Endothelial cell of umbilical vein (primary cell): ENCODE results near the gene KRTAP10-1. TPM values are rescaled to one million over a fixed set of nuclear protein-coding genes. Genes with fewer than 3 reads are reported as not detected.

Source experiments
- BruUV-seq: library from RNA; stranded (reverse); fragments of 400-500 nt; replicated peaks from 2 replicates; lab custom pipeline; 2021; lab: Mats Ljungman, UMichigan
- CTCF ChIA-PET: fragments of 300-600, 350-600 bp; sonication (Branson Sonifier 250); formaldehyde crosslinking; loops from one replicate; lab custom pipeline; 2021; ENCODE audit warnings: antibody characterized with exemption, inconsistent platforms; lab: Charles Lee
- POLR2A ChIA-PET: fragments of 300-600, 350-600 bp; sonication (Branson Sonifier 250); formaldehyde crosslinking; loops from one replicate; lab custom pipeline; 2021; ENCODE audit warnings: antibody characterized with exemption, inconsistent platforms; lab: Charles Lee
- DNase-seq: peaks from one replicate; pipeline ENCODE4 v3.0.0-alpha.2; 2011; ENCODE audit warnings: low read depth, low spot score
- FAIRE-seq: peaks from 2 replicates; lab custom pipeline; 2011; peaks lifted over from hg19 to GRCh38; lab: Jason Lieb, UNC
- H2AFZ ChIP-seq: 2 replicates; pipeline ENCODE4 v1.6.0; 2012; ENCODE audit warnings: low read depth, low read length, control low read depth, inconsistent platforms
- H3K27ac ChIP-seq: 2 replicates; pipeline ENCODE4 v1.5.1; 2011; ENCODE audit warnings: low read depth, mild to moderate bottlenecking, control low read depth, low read length, moderate library complexity; ENCODE audit not compliant: insufficient read depth
- H3K27me3 ChIP-seq, 2 experiments: 2 replicates each; pipeline versions ENCODE4 v1.6.0 to v1.6.1; 2011; ENCODE audit warnings: low read length in 2 of 2, mixed read lengths in 1 of 2; ENCODE audit not compliant: control insufficient read depth in 2 of 2, insufficient read depth in 2 of 2
- H3K36me3 ChIP-seq, 2 experiments: 2 replicates in 1 of 2; 3 replicates in 1 of 2; pipeline ENCODE4 v1.5.1; 2011; ENCODE audit warnings: low read length in 2 of 2, mild to moderate bottlenecking in 1 of 2, moderate library complexity in 1 of 2; ENCODE audit not compliant: control insufficient read depth in 2 of 2, insufficient read depth in 2 of 2; ENCODE audit errors: extremely low read depth in 1 of 2
- H3K4me1 ChIP-seq: 3 replicates; pipeline ENCODE4 v1.5.1; 2011; ENCODE audit warnings: mild to moderate bottlenecking, low read length; ENCODE audit not compliant: control insufficient read depth, insufficient read depth; ENCODE audit errors: extremely low read depth
- H3K4me2 ChIP-seq: 2 replicates; pipeline ENCODE4 v1.6.1; 2011; ENCODE audit warnings: low read length, control low read depth, mixed read lengths; ENCODE audit not compliant: insufficient read depth
- H3K4me3 ChIP-seq, 3 experiments: fragments of 200-600 bp in 1 of 3; sonication (generic), shearing (Covaris generic) in 1 of 3; replicated peaks in 1 of 3; 2 replicates each; pipeline ENCODE4 v1.5.1; 2011 to 2016; ENCODE audit warnings: control low read depth in 3 of 3, low read length in 3 of 3, mild to moderate bottlenecking in 2 of 3, inconsistent platforms in 1 of 3, low read depth in 1 of 3, moderate library complexity in 1 of 3; ENCODE audit not compliant: insufficient read depth in 1 of 3
- H3K79me2 ChIP-seq: 2 replicates; pipeline ENCODE4 v1.6.0; 2012; ENCODE audit warnings: low read length, inconsistent platforms; ENCODE audit not compliant: control insufficient read depth, insufficient read depth
- H3K9ac ChIP-seq: replicated peaks from 2 replicates; pipeline ENCODE3; 2011; ENCODE audit warnings: low read length, control low read depth; ENCODE audit not compliant: insufficient read depth; ENCODE audit errors: extremely low read depth
- H3K9me1 ChIP-seq: replicated peaks from 3 replicates; pipeline ENCODE4 v1.6.0; 2011; ENCODE audit warnings: mild to moderate bottlenecking, low read length; ENCODE audit not compliant: control insufficient read depth, insufficient read depth; ENCODE audit errors: extremely low read depth
- H3K9me3 ChIP-seq: replicated peaks from 2 replicates; pipeline ENCODE4 v1.5.1; 2012; ENCODE audit warnings: low read length, inconsistent platforms; ENCODE audit not compliant: control insufficient read depth, insufficient read depth
- H4K20me1 ChIP-seq: replicated peaks from 2 replicates; pipeline ENCODE3; 2011; ENCODE audit warnings: mild to moderate bottlenecking, low read length; ENCODE audit not compliant: control insufficient read depth, insufficient read depth; ENCODE audit errors: extremely low read depth
- CTCF ChIP-seq, 2 donors: IDR thresholded peaks; 1 replicate in 1 of 2; 2 replicates in 1 of 2; pipeline ENCODE4 v1.5.1; 2011; ENCODE audit warnings: low read length in 2 of 2, mild to moderate bottlenecking in 2 of 2, moderate library complexity in 2 of 2, control low read depth in 1 of 2, inconsistent platforms in 1 of 2, low read depth in 1 of 2; ENCODE audit not compliant: insufficient read depth in 1 of 2; ENCODE audit errors: extremely low read depth in 1 of 2
- EZH2 ChIP-seq: IDR thresholded peaks from 2 replicates; pipeline ENCODE4 v1.6.1; 2012; ENCODE audit warnings: borderline replicate concordance, low read depth, mild to moderate bottlenecking, moderate library complexity, low read length, inconsistent platforms; ENCODE audit not compliant: severe bottlenecking
- FOS ChIP-seq: IDR thresholded peaks from 2 replicates; pipeline ENCODE4 v1.6.1; 2011; ENCODE audit warnings: mild to moderate bottlenecking, low read length, moderate library complexity, borderline replicate concordance; ENCODE audit not compliant: insufficient read depth
- GATA2 ChIP-seq: IDR thresholded peaks from 2 replicates; pipeline ENCODE4 v1.7.0; 2011; ENCODE audit warnings: low read depth, mild to moderate bottlenecking, moderate library complexity, mixed read lengths, low read length; ENCODE audit not compliant: insufficient read length, insufficient read depth
- JUN ChIP-seq: IDR thresholded peaks from 2 replicates; pipeline ENCODE4 v1.6.1; 2011; ENCODE audit warnings: borderline replicate concordance, low read depth; ENCODE audit not compliant: insufficient read length, insufficient read depth
- MYC ChIP-seq: IDR thresholded peaks from one replicate; pipeline ENCODE4 v1.6.1; 2011; ENCODE audit warnings: mild to moderate bottlenecking, low read depth, low read length
- POLR2A ChIP-seq: IDR thresholded peaks from 2 replicates; pipeline ENCODE4 v1.6.1; 2012; ENCODE audit warnings: low read depth, mild to moderate bottlenecking, control low read depth, low read length
- POLR2AphosphoS5 ChIP-seq: IDR thresholded peaks from 2 replicates; pipeline ENCODE4 v1.6.1; 2012; ENCODE audit warnings: low read depth, mild to moderate bottlenecking, control low read depth, low read length, moderate library complexity; ENCODE audit not compliant: insufficient read depth
- dilution Hi-C: fragments of 300-500 bp; cut with MboI; formaldehyde crosslinking; loops from one replicate; pipeline ENCODE4 v1.15.0; 2019; ENCODE audit warnings: low sequenced_read_pairs; ENCODE audit not compliant: extremely low pct_ligation_motif_present
- intact Hi-C: fragments of 100-400 bp; cut with micrococcal nuclease; formaldehyde crosslinking; loops from one replicate; pipeline ENCODE4 v1.10.0; 2022
- polyA plus RNA-seq, 4 experiments: library from polyadenylated mRNA; depleted of rRNA in 3 of 4; stranded (reverse) in 3 of 4; unstranded in 1 of 4; fragments of >200 nt; gene quantifications; 2 replicates each; pipeline versions ENCODE4 v1.2.1 to v1.2.3, GENCODE V29; 2011 to 2012; ENCODE audit warnings: missing spikeins in 1 of 4
- total RNA-seq: library from RNA; stranded (reverse); gene quantifications from 2 replicates; pipeline ENCODE4 v1.2.3, GENCODE V29; 2021
- TF ChIP-seq, protein P1 (sequence below): IDR thresholded peaks from 2 replicates; pipeline ENCODE4 v1.6.1; 2011; ENCODE audit not compliant: insufficient read depth, insufficient read length

The KRTAP10-1 gene
- total and polyA plus RNA-seq, 2 donors (not counting 3 experiments of a cell fraction or from before 2014, with no cell fraction given): not detected

GRCh38 chr21:44569861-44570517 lies 30.0 kb upstream of the KRTAP10-1 start:
- FAIRE-seq: no peak
- no peaks in the 10 kb centered on the region for H4K20me1 ChIP-seq
- intact Hi-C loops: no loop called here
- ChIA-PET POLR2A (no interaction called here), CTCF (no interaction called here)
- no peak overlapping the region for H3K4me3 ChIP-seq
- H3K4me2 ChIP-seq: no peak overlapping the region
- dilution Hi-C loops: no loop called here
- no peaks in the 10 kb centered on the region for H3K9me1 ChIP-seq
- no peaks in the 10 kb centered on the region for H3K9me3 ChIP-seq
- peaks cover 0 to 3% of the 10 kb centered on the region in 2 experiments for H3K27me3 ChIP-seq
- no peak overlapping the region for H2AFZ ChIP-seq
- H3K79me2 ChIP-seq: no peaks in the 10 kb centered on the region
- DNase-seq: no peak
- TF ChIP-seq FOS: no peak
- no peak for TF ChIP-seq JUN
- no peak for TF ChIP-seq GATA2
- no peak for TF ChIP-seq CTCF (IDR thresholded peaks at IDR 0.05; ENCODE audit: extremely low read depth in 1 of 2, insufficient read depth in 1 of 2, low read depth in 1 of 2, low read length in 2 of 2)
- no peak for TF ChIP-seq POLR2A
- TF ChIP-seq, protein P1, sequence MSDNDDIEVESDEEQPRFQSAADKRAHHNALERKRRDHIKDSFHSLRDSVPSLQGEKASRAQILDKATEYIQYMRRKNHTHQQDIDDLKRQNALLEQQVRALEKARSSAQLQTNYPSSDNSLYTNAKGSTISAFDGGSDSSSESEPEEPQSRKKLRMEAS: no peak
- no peak for TF ChIP-seq POLR2AphosphoS5
- no peak for TF ChIP-seq EZH2
- TF ChIP-seq MYC: no peak
- no peaks in the 10 kb centered on the region for H3K36me3 ChIP-seq
- H3K9ac ChIP-seq: no peak overlapping the region
- no peaks in the 10 kb centered on the region for H3K4me1 ChIP-seq
- BruUV-seq: no TSS peak
- H3K27ac ChIP-seq: no peak overlapping the region
